ENCODE results near the gene UROS. TPM values are rescaled to one million over a fixed set of nuclear protein-coding genes. Genes with fewer than 3 reads are reported as not detected.
A peak's percentile ranks its signal among the peaks of the same experiment; 100 is the strongest.

UROS gene
- total and polyA plus RNA-seq, 10 of the 15 experiments (the other 5 are each of a cell fraction or from before 2014, with no cell fraction given) = 4.3 to 112 (median 64.5) TPM

GRCh38 chr10:125783957-125784356 lies 39.1 kb downstream of the UROS start:
- POLR2A ChIA-PET = interaction anchor here (0.6 kb wide), 1 partner anchor 17 kb away, joined by 3 read pairs; no protein-coding TSS in a partner anchor
- Histone ChIP-seq H3K36me3 (ENCODE audit: control insufficient read depth in 2 of 2, insufficient read depth in 2 of 2, low read length in 1 of 2) (peaks cover 0 to 1% of the 10 kb centered on the region in 2 experiments; a peak in 3 of 4 replicates), H3K9ac (ENCODE audit: control insufficient read depth, insufficient read depth, low read length) (no peak overlapping the region), H3K27me3 (replicated peaks in 1 of 2; ENCODE audit: control insufficient read depth in 2 of 2, insufficient read depth in 2 of 2, low read length in 1 of 2) (no peaks in the 10 kb centered on the region), H3K9me3 (replicated peaks; ENCODE audit: control insufficient read depth, insufficient read depth, low read length) (no peaks in the 10 kb centered on the region), H3K4me1 (ENCODE audit: control insufficient read depth, insufficient read depth, low read length) (peaks cover 10% of the 10 kb centered on the region), H4K20me1 (ENCODE audit: control insufficient read depth, insufficient read depth) (no peaks in the 10 kb centered on the region), H2AFZ (ENCODE audit: control insufficient read depth, low read depth, low read length) (peak overlapping the region; percentile 61), H3K27ac (ENCODE audit: control insufficient read depth, insufficient read depth) (peak overlapping the region; percentile 55), H3K79me2 (ENCODE audit: control insufficient read depth, insufficient read depth, low read length) (no peaks in the 10 kb centered on the region), H3K4me3 (no peak overlapping the region), H3K4me2 (ENCODE audit: control insufficient read depth, insufficient read depth) (peak overlapping the region; percentile 59)
- peak; percentile 60 for DNase-seq (ENCODE audit: low read depth, low spot score)
- BruUV-seq (replicated peaks) = no TSS peak
- ATAC-seq = peak; percentile 94
- CTCF ChIA-PET = interaction anchor here (0.6 to 1.8 kb wide), 5 partner anchors 12 to 151 kb away, joined by 3 to 5 read pairs (median 4); no protein-coding TSS in a partner anchor
- SMC1A ChIA-PET (ENCODE audit: uncharacterized antibody, unreplicated experiment) = interaction anchor here (0.6 to 3.2 kb wide), 4 partner anchors 37 to 186 kb away, joined by 3 to 15 read pairs (median 3); partner anchors contain the start of genes BCCIP and UROS
- in situ Hi-C loops (cut with MboI) = no loop called here
- peak; percentile 94 for FAIRE-seq
- WGBS (ENCODE audit: insufficient coverage, insufficient replicate concordance, low lambda C conversion rate, missing lambda C conversion rate) = 23% methylated on average over 6 of the region's 6 CpGs
- RAD21 ChIA-PET (ENCODE audit: unreplicated experiment) = interaction anchor here (3.0 kb wide), 1 partner anchor 37 kb away, joined by 10 read pairs; no protein-coding TSS in a partner anchor
- intact Hi-C loops (cut with micrococcal nuclease; ENCODE audit: unreplicated experiment) = loop anchor here (5.0 kb wide), 1 partner anchor 38 kb away; the partner anchor contains the start of genes BCCIP and UROS
- TF ChIP-seq BMI1 (IDR thresholded peaks at IDR 0.05; ENCODE audit: borderline replicate concordance) (no peak), HDGF (IDR thresholded peaks at IDR 0.05) (no peak), NFYA (IDR thresholded peaks at IDR 0.05; ENCODE audit: borderline replicate concordance, low read depth, low read length) (no peak), MTA3 (IDR thresholded peaks at IDR 0.05; ENCODE audit: borderline replicate concordance, low read length) (no peak), SREBF2 (IDR thresholded peaks at IDR 0.05; ENCODE audit: low read length) (no peak), CREM (IDR thresholded peaks at IDR 0.05; ENCODE audit: low read depth) (peak; percentile 71), ZNF687 (IDR thresholded peaks at IDR 0.05) (peak; percentile 32; the same call in 1 of the 2 replicates), USF2 (IDR thresholded peaks at IDR 0.05; ENCODE audit: borderline replicate concordance, low read depth, low read length) (no peak), ASH2L (IDR thresholded peaks at IDR 0.05; ENCODE audit: borderline replicate concordance, low read depth) (no peak), MEF2B (IDR thresholded peaks at IDR 0.05; ENCODE audit: partially characterized antibody, poor library complexity, severe bottlenecking) (no peak), ZNF217 (IDR thresholded peaks at IDR 0.05) (no peak), NBN (IDR thresholded peaks at IDR 0.05) (no peak), RCOR1 (conservative IDR thresholded peaks at IDR 0.05; ENCODE audit: low read depth, low read length) (no peak), IRF4 (IDR thresholded peaks at IDR 0.05; ENCODE audit: low read depth, low read length) (no peak), CHD4 (IDR thresholded peaks at IDR 0.05) (no peak), CREB1 (IDR thresholded peaks at IDR 0.05; ENCODE audit: low read depth) (peak; percentile 66; the same call in 1 of the 2 replicates), PML (IDR thresholded peaks at IDR 0.05; ENCODE audit: low read length) (no peak), MYC (IDR thresholded peaks at IDR 0.05; ENCODE audit: insufficient read depth, insufficient read length, insufficient replicate concordance, low read length, severe bottlenecking) (no peak)
- TF ChIP-seq, protein P1, sequence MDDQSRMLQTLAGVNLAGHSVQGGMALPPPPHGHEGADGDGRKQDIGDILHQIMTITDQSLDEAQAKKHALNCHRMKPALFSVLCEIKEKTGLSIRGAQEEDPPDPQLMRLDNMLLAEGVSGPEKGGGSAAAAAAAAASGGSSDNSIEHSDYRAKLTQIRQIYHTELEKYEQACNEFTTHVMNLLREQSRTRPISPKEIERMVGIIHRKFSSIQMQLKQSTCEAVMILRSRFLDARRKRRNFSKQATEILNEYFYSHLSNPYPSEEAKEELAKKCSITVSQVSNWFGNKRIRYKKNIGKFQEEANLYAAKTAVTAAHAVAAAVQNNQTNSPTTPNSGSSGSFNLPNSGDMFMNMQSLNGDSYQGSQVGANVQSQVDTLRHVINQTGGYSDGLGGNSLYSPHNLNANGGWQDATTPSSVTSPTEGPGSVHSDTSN (IDR thresholded peaks at IDR 0.05; ENCODE audit: insufficient replicate concordance, low read depth, low read length) = peak; percentile 64
- TF ChIP-seq, protein P2, sequence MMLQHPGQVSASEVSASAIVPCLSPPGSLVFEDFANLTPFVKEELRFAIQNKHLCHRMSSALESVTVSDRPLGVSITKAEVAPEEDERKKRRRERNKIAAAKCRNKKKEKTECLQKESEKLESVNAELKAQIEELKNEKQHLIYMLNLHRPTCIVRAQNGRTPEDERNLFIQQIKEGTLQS (IDR thresholded peaks at IDR 0.05; ENCODE audit: borderline replicate concordance, extremely low read depth, low read depth, low read length) = no peak

Measured in GM12878 (cell line).